Measurements from ENCODE around the gene TRAPPC10. TPM values are rescaled to one million over a fixed set of nuclear protein-coding genes. Genes with fewer than 3 reads are reported as not detected.
A peak's percentile ranks its signal among the peaks of the same experiment; 100 is the strongest.

Gene TRAPPC10
- total RNA-seq, 4 donors from 2014 or later = 27.7 to 53.8 (median 38.4) TPM

DNA sequence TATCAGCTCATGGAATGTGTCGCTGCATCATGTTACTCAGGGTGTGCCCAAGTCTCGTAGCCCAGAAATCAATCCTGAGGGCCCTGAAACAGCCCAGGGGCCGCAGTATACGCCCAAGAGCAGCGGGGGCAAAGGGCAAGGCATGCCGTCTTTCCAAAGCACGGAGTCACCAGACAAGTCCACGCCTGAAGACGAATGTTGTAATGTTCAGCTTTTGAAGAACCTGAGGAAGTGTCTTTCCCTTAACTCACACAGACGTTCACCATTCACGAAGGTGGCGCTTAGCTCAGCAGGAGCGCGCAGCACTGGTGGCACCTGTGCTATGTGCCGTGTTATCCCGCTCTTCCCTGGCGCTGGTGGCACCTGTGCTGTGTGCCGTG is 76.3 kb downstream of the TRAPPC10 start:
- H3K27me3 ChIP-seq = no peaks in the 10 kb centered on the region
- peaks cover 0 to 52% (median 45%) of the 10 kb centered on the region in 4 donors for H3K4me1 ChIP-seq
- H3K27ac ChIP-seq = peak overlapping the region in 2 of 4 donors; percentile 80 to 90
- no peaks in the 10 kb centered on the region for H3K9me3 ChIP-seq
- 89 to 91% methylated on average over 18 of the region's 18 CpGs for WGBS, 2 donors
- DNase-seq (ENCODE audit: low spot score in 2 of 2) = no peak
- peaks cover 0 to 80% (median 3%) of the 10 kb centered on the region in 3 donors for H3K36me3 ChIP-seq
- no peak for TF ChIP-seq CTCF (IDR thresholded peaks at IDR 0.05)
- TF ChIP-seq POLR2A (IDR thresholded peaks at IDR 0.05) = no peak
- no peak for TF ChIP-seq EP300 (IDR thresholded peaks at IDR 0.05)
- H3K4me3 ChIP-seq = no peak overlapping the region

GRCh38 chr21:44089001-44089911 is 77.1 kb downstream of the TRAPPC10 start:
- Histone ChIP-seq H3K36me3 (peaks cover 0 to 83% (median 3%) of the 10 kb centered on the region in 3 donors), H3K4me3 (no peak overlapping the region), H3K4me1 (peaks cover 0 to 48% (median 41%) of the 10 kb centered on the region in 4 donors), H3K9me3 (no peaks in the 10 kb centered on the region), H3K27me3 (no peaks in the 10 kb centered on the region), H3K27ac (peak overlapping the region in 3 of 4 donors; percentile 18 to 90 (median 80))
- DNase-seq (ENCODE audit: low spot score in 2 of 2) = no peak
- WGBS, 2 donors = 90 to 94% methylated on average over 30 of the region's 30 CpGs
- TF ChIP-seq POLR2A (IDR thresholded peaks at IDR 0.05) = no peak
- no peak for TF ChIP-seq CTCF (IDR thresholded peaks at IDR 0.05)
- no peak for TF ChIP-seq EP300 (IDR thresholded peaks at IDR 0.05)

DNA sequence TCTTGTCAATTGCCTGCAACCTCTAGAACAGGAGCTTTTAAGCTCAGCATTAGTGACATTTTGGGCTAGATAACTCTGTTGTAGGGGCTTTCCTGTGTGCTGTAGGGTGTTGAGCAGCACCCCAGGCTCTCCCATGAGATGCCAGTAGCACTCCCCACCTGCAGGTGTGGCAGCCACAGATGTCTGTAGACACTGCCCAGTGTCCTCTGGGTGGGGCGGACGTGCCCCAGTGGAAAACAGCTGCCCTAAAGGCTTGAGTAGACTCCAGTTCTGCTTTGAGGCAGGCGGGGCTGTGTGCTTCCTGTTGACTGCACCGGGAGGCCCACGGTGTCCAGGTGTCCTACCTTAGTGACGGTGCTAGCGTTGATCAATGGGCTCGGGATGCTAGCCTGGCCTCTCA is 78.2 kb downstream of the TRAPPC10 start:
- no peak for TF ChIP-seq EP300 (IDR thresholded peaks at IDR 0.05)
- no peak for TF ChIP-seq POLR2A (IDR thresholded peaks at IDR 0.05)
- DNase-seq (ENCODE audit: low spot score in 2 of 2) = no peak
- 93 to 97% methylated on average over 8 of the region's 8 CpGs for WGBS, 2 donors

DNA sequence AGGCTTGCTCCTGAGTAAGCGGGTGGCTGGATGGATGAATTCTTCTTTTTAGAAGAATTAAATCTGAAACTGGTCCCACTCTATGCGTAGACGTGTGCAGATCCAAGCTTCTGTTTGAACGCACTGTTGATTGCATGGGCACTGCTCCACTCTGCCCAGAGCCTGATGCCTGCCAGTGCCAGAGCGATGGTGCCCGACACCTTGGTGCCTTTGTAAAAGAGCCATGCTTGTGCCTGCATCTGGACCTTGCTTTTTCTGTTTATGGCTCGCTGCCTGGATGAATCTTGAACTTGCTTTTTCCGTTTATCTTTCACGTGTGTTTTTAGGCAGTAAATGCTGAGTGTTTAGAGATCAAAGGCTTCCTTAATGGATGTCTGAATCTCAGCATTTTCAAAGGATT is 80.1 kb downstream of the TRAPPC10 start:
- peaks cover 0 to 72% (median 3%) of the 10 kb centered on the region in 3 donors for H3K36me3 ChIP-seq
- no peak overlapping the region for H3K4me3 ChIP-seq
- peaks cover 0 to 35% (median 22%) of the 10 kb centered on the region in 4 donors for H3K4me1 ChIP-seq
- H3K9me3 ChIP-seq = no peaks in the 10 kb centered on the region
- DNase-seq (ENCODE audit: low spot score in 2 of 2) = no peak
- no peak overlapping the region for H3K27ac ChIP-seq
- no peaks in the 10 kb centered on the region for H3K27me3 ChIP-seq
- TF ChIP-seq EP300 (IDR thresholded peaks at IDR 0.05) (no peak), POLR2A (IDR thresholded peaks at IDR 0.05) (no peak), CTCF (IDR thresholded peaks at IDR 0.05) (no peak)
- 72 to 81% methylated on average over 9 of the region's 9 CpGs for WGBS, 2 donors

More for the DNA sequence above, 78.2 kb downstream of the TRAPPC10 start:
- peak overlapping the region in 2 of 4 donors; percentile 29 to 80 for H3K27ac ChIP-seq
- no peak overlapping the region for H3K4me3 ChIP-seq
- no peaks in the 10 kb centered on the region for H3K9me3 ChIP-seq
- peaks cover 0 to 87% (median 3%) of the 10 kb centered on the region in 3 donors for H3K36me3 ChIP-seq
- peaks cover 0 to 47% (median 37%) of the 10 kb centered on the region in 4 donors for H3K4me1 ChIP-seq
- H3K27me3 ChIP-seq = no peaks in the 10 kb centered on the region

DNA sequence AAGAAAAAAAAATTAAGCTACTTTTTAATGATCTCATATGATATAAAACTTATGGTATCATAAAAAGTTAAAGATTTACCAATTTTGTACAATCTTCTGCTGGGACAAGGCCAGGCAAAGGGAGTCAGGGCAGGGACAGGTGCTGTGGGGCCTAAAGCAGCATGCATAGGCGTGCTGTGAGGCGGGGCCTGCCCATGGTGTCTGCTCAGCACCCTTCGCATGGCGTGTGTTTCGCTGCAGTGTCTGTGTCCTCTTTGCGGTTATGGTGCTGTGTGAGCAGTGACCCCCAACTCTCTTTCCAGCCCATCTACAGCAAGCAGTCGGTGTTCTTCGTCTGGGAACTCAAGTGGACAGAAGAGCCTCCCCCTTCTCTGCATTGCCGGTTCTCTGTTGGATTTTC is 81.7 kb downstream of the TRAPPC10 start:
- Histone ChIP-seq H3K4me1 (peaks cover 0 to 22% (median 12%) of the 10 kb centered on the region in 4 donors), H3K4me3 (no peak overlapping the region), H3K36me3 (peaks cover 0 to 57% (median 0%) of the 10 kb centered on the region in 3 donors), H3K9me3 (no peaks in the 10 kb centered on the region), H3K27me3 (no peaks in the 10 kb centered on the region), H3K27ac (peak overlapping the region in 1 of 4 donors; percentile 15)
- DNase-seq (ENCODE audit: low spot score in 2 of 2) = no peak
- TF ChIP-seq POLR2A (IDR thresholded peaks at IDR 0.05) (no peak), EP300 (IDR thresholded peaks at IDR 0.05) (no peak), CTCF (IDR thresholded peaks at IDR 0.05) (no peak)
- 78 to 85% methylated on average over 9 of the region's 9 CpGs for WGBS, 2 donors
